H1 (cell line): ENCODE results near the gene MTFR1L. TPM values are rescaled to one million over a fixed set of nuclear protein-coding genes. Genes with fewer than 3 reads are reported as not detected.

Experiments used
- CTCF ChIA-PET: fragments of 300-600 bp; sonication (Branson Sonifier 250); formaldehyde crosslinking; loops from one replicate; lab custom pipeline; 2021; ENCODE audit not compliant: partially characterized antibody; lab: Charles Lee
- POLR2A ChIA-PET: fragments of 300-600 bp; sonication (Branson Sonifier 250); formaldehyde crosslinking; loops from one replicate; lab custom pipeline; 2021; ENCODE audit warnings: inconsistent platforms; ENCODE audit not compliant: partially characterized antibody; lab: Charles Lee
- DNase-seq, 2 experiments: peaks; one replicate each; pipeline versions ENCODE4 v3.0.0 to v3.0.0-alpha.2; 2010 to 2022; ENCODE audit warnings: low spot score in 2 of 2, low read depth in 1 of 2, mixed read lengths in 1 of 2
- FAIRE-seq: peaks from 2 replicates; lab custom pipeline; 2011; peaks lifted over from hg19 to GRCh38; lab: Jason Lieb, UNC
- H2AFZ ChIP-seq: 2 replicates; pipeline ENCODE4 v1.8.1; 2012; ENCODE audit warnings: low read length, inconsistent platforms
- H2AK5ac ChIP-seq: 2 replicates; pipeline ENCODE4 v1.6.1; 2013; ENCODE audit warnings: low read depth, low read length
- H2BK120ac ChIP-seq: replicated peaks from 2 replicates; pipeline ENCODE3; 2013; ENCODE audit warnings: low read depth, low read length, inconsistent platforms
- H2BK12ac ChIP-seq: 2 replicates; pipeline ENCODE4 v1.6.1; 2013; ENCODE audit warnings: low read depth, low read length
- H2BK15ac ChIP-seq: 2 replicates; pipeline ENCODE4 v1.6.1; 2013; ENCODE audit warnings: low read length
- H2BK20ac ChIP-seq: 2 replicates; pipeline ENCODE4 v1.6.1; 2013; ENCODE audit warnings: low read length
- H2BK5ac ChIP-seq: 2 replicates; pipeline ENCODE4 v1.6.1; 2013; ENCODE audit warnings: low read depth, low read length
- H3K14ac ChIP-seq: 2 replicates; pipeline ENCODE4 v1.6.1; 2013; ENCODE audit warnings: inconsistent platforms; ENCODE audit not compliant: insufficient read length
- H3K18ac ChIP-seq: 2 replicates; pipeline ENCODE4 v1.6.1; 2013; ENCODE audit warnings: low read length; ENCODE audit errors: extremely low read depth
- H3K23ac ChIP-seq: 2 replicates; pipeline ENCODE4 v1.6.1; 2013; ENCODE audit warnings: inconsistent platforms; ENCODE audit not compliant: insufficient read length
- H3K23me2 ChIP-seq: 2 replicates; pipeline ENCODE4 v1.6.1; 2013; ENCODE audit warnings: low read depth, low read length
- H3K27ac ChIP-seq: 2 replicates; pipeline ENCODE4 v1.6.1; 2011; ENCODE audit warnings: low read depth, low read length, inconsistent platforms
- H3K27me3 ChIP-seq, 4 experiments: replicated peaks in 1 of 4; 1 replicate in 1 of 4; 2 replicates in 3 of 4; pipeline versions ENCODE4 v1.6.1 to v1.8.1; 2011 to 2013; ENCODE audit warnings: low read length in 3 of 4, mild to moderate bottlenecking in 3 of 4, inconsistent platforms in 2 of 4, mixed read lengths in 2 of 4, moderate library complexity in 1 of 4; ENCODE audit not compliant: control insufficient read depth in 3 of 4, insufficient read depth in 3 of 4; ENCODE audit errors: extremely low read depth in 1 of 4
- H3K36me3 ChIP-seq, 4 experiments: 2 replicates each; pipeline versions ENCODE4 v1.6.1 to v1.8.1; 2011 to 2013; ENCODE audit warnings: mild to moderate bottlenecking in 4 of 4, low read length in 3 of 4, moderate library complexity in 2 of 4, control low read depth in 1 of 4, inconsistent platforms in 1 of 4; ENCODE audit not compliant: insufficient read depth in 4 of 4, control insufficient read depth in 2 of 4
- H3K4ac ChIP-seq: replicated peaks from 2 replicates; pipeline ENCODE3; 2013; ENCODE audit warnings: low read length, low read depth, mixed read lengths, inconsistent platforms; ENCODE audit not compliant: insufficient read length
- H3K4me1 ChIP-seq, 4 experiments: replicated peaks in 1 of 4; 1 replicate in 1 of 4; 2 replicates in 3 of 4; pipeline versions ENCODE4 v1.6.1 to v1.8.1; 2011 to 2013; ENCODE audit warnings: low read length in 3 of 4, inconsistent platforms in 2 of 4, mixed read lengths in 1 of 4; ENCODE audit not compliant: insufficient read depth in 4 of 4, control insufficient read depth in 3 of 4
- H3K4me2 ChIP-seq, 2 experiments: 2 replicates each; pipeline versions ENCODE4 v1.6.1 to v1.8.1; 2011 to 2013; ENCODE audit warnings: low read depth in 2 of 2, low read length in 2 of 2, control low read depth in 1 of 2, inconsistent platforms in 1 of 2, mild to moderate bottlenecking in 1 of 2; ENCODE audit not compliant: insufficient read depth in 1 of 2
- H3K4me3 ChIP-seq, 4 experiments: fragments of 200-600, 300-600 bp in 1 of 4; sonication (generic), shearing (Covaris generic), sonication (Bioruptor Twin) in 1 of 4; 2 replicates each; pipeline versions ENCODE4 v1.5.1 to v1.8.1; 2011 to 2016; ENCODE audit warnings: low read length in 4 of 4, low read depth in 3 of 4, control low read depth in 2 of 4, inconsistent platforms in 2 of 4, mild to moderate bottlenecking in 2 of 4, mixed read lengths in 1 of 4, moderate library complexity in 1 of 4; ENCODE audit not compliant: insufficient read depth in 2 of 4; ENCODE audit errors: extremely low read depth in 1 of 4
- H3K56ac ChIP-seq: replicated peaks from 2 replicates; pipeline ENCODE3; 2013; ENCODE audit warnings: low read depth, mild to moderate bottlenecking, mixed read lengths, low read length, inconsistent platforms; ENCODE audit not compliant: insufficient read length
- H3K79me1 ChIP-seq: 2 replicates; pipeline ENCODE4 v1.6.1; 2013; ENCODE audit warnings: low read depth, low read length, control low read depth
- H3K79me2 ChIP-seq, 2 experiments: 2 replicates each; pipeline versions ENCODE4 v1.6.1 to v1.8.1; 2012 to 2013; ENCODE audit warnings: low read length in 2 of 2, mild to moderate bottlenecking in 2 of 2, inconsistent platforms in 1 of 2; ENCODE audit not compliant: insufficient read depth in 2 of 2, control insufficient read depth in 1 of 2
- H3K9ac ChIP-seq, 4 experiments: replicated peaks in 1 of 4; 1 replicate in 1 of 4; 2 replicates in 3 of 4; pipeline versions ENCODE4 v1.6.1 to v1.8.1; 2011 to 2013; ENCODE audit warnings: low read depth in 3 of 4, low read length in 3 of 4, control low read depth in 2 of 4, mild to moderate bottlenecking in 2 of 4, moderate library complexity in 2 of 4, inconsistent platforms in 1 of 4; ENCODE audit errors: extremely low read depth in 1 of 4
- H3K9me3 ChIP-seq, 2 experiments: 2 replicates each; pipeline versions ENCODE4 v1.6.1 to v1.8.1; 2012 to 2013; ENCODE audit warnings: mild to moderate bottlenecking in 2 of 2, moderate library complexity in 2 of 2, control low read depth in 1 of 2, inconsistent platforms in 1 of 2, low read depth in 1 of 2, low read length in 1 of 2, mixed read lengths in 1 of 2; ENCODE audit not compliant: insufficient read depth in 2 of 2
- H4K20me1 ChIP-seq, 2 experiments: replicated peaks in 1 of 2; 2 replicates each; pipeline versions ENCODE3 to v1.8.1; 2011 to 2013; ENCODE audit warnings: inconsistent platforms in 2 of 2, low read length in 2 of 2, mild to moderate bottlenecking in 1 of 2; ENCODE audit not compliant: insufficient read depth in 2 of 2, control insufficient read depth in 1 of 2
- H4K5ac ChIP-seq: 2 replicates; pipeline ENCODE4 v1.6.1; 2013; ENCODE audit warnings: low read length, low read depth, mixed read lengths, inconsistent platforms; ENCODE audit not compliant: insufficient read length
- H4K8ac ChIP-seq: 2 replicates; pipeline ENCODE4 v1.8.0; 2013; ENCODE audit warnings: mild to moderate bottlenecking, moderate library complexity, low read length, inconsistent platforms; ENCODE audit not compliant: insufficient read depth; ENCODE audit errors: extremely low read depth
- H4K91ac ChIP-seq: replicated peaks from 2 replicates; pipeline ENCODE3; 2013; ENCODE audit warnings: low read length, mixed read lengths, inconsistent platforms; ENCODE audit not compliant: insufficient read length
- CHD1 ChIP-seq: IDR thresholded peaks from 2 replicates; pipeline ENCODE4 v1.6.1; 2012; ENCODE audit warnings: low read depth, low read length, improper control_type of control experiment
- CHD2 ChIP-seq: IDR thresholded peaks from 2 replicates; pipeline ENCODE4 v1.6.1; 2012; ENCODE audit warnings: low read length, improper control_type of control experiment
- FOSL1 ChIP-seq: IDR thresholded peaks from 2 replicates; pipeline ENCODE4 v1.6.1; 2011; ENCODE audit warnings: mild to moderate bottlenecking, low read depth, low read length, moderate library complexity; ENCODE audit not compliant: insufficient read depth
- GTF2F1 ChIP-seq: IDR thresholded peaks from 2 replicates; pipeline ENCODE4 v1.6.1; 2012; ENCODE audit warnings: low read depth, low read length, improper control_type of control experiment, borderline replicate concordance
- JUND ChIP-seq: IDR thresholded peaks from 2 replicates; pipeline ENCODE4 v1.6.1; 2011; ENCODE audit warnings: mild to moderate bottlenecking, improper control_type of control experiment, low read length
- KDM1A ChIP-seq: fragments of 200-600, 300-600 bp; sonication (generic); IDR thresholded peaks from 2 replicates; pipeline ENCODE4 v1.7.1; 2016; ENCODE audit warnings: mild to moderate bottlenecking, low read length, borderline replicate concordance
- SIN3A ChIP-seq, 2 experiments: IDR thresholded peaks in 1 of 2; conservative IDR thresholded peaks in 1 of 2; 2 replicates each; pipeline ENCODE4 v1.6.1; 2011 to 2012; ENCODE audit warnings: low read length in 2 of 2, improper control_type of control experiment in 1 of 2, low read depth in 1 of 2, mild to moderate bottlenecking in 1 of 2
- SIRT6 ChIP-seq: IDR thresholded peaks from one replicate; pipeline ENCODE4 v1.7.1; 2012; ENCODE audit warnings: low read length, inconsistent platforms
- SP1 ChIP-seq: IDR thresholded peaks from 2 replicates; pipeline ENCODE4 v1.6.1; 2011; ENCODE audit warnings: low read depth, low read length
- TEAD4 ChIP-seq: IDR thresholded peaks from 2 replicates; pipeline ENCODE4 v1.6.1; 2012; ENCODE audit warnings: low read depth, low read length, inconsistent platforms, mixed read lengths
- ZNF274 ChIP-seq: IDR thresholded peaks from 2 replicates; pipeline ENCODE4 v1.7.0; 2012; ENCODE audit warnings: low read length, borderline replicate concordance; ENCODE audit errors: extremely low read depth
- WGBS, 2 experiments: shearing (Covaris generic) in 1 of 2; methylation state at CpG; one replicate each; pipeline versions ENCODE4 v1.1.6 to v1.1.7; 2013 to 2015; ENCODE audit warnings: low lambda C conversion rate in 2 of 2, mixed read lengths in 2 of 2, inconsistent platforms in 1 of 2, low coverage in 1 of 2, missing lambda C conversion rate in 1 of 2; ENCODE audit not compliant: insufficient replicate concordance in 2 of 2, insufficient coverage in 1 of 2, insufficient read length in 1 of 2; ENCODE audit errors: extremely low coverage in 1 of 2, missing lambda C conversion rate in 1 of 2; 5-methylcytosine and 5-hydroxymethylcytosine counted together
- polyA plus RNA-seq, 7 experiments: library from polyadenylated mRNA; depleted of rRNA in 3 of 7; stranded (reverse) in 5 of 7; unstranded in 2 of 7; fragments of >200 nt in 5 of 7; fragments of 200-250 nt in 2 of 7; gene quantifications; 1 replicate in 5 of 7; 2 replicates in 1 of 7; 4 replicates in 1 of 7; pipeline versions ENCODE4 v1.2.1 to v1.2.3, GENCODE V29; 2011 to 2013; ENCODE audit warnings: missing spikeins in 2 of 7, mixed read lengths in 2 of 7
- total RNA-seq: library from RNA; stranded (reverse); fragmentation: NEBNext Ultra II Directional; extraction: Animal tissue kit (Norgen Biotek cat#: 25700); gene quantifications from 2 replicates; pipeline ENCODE4 v1.2.1, GENCODE V29; 2021
- TF ChIP-seq, protein P1 (sequence below): IDR thresholded peaks from 2 replicates; pipeline ENCODE4 v1.6.1; 2011; ENCODE audit warnings: low read length, improper control_type of control experiment

The MTFR1L gene
- total and polyA plus RNA-seq, 2 of the 8 experiments (the other 6 are each of a cell fraction or from before 2014, with no cell fraction given): 20.8 to 23.1 TPM

DNA sequence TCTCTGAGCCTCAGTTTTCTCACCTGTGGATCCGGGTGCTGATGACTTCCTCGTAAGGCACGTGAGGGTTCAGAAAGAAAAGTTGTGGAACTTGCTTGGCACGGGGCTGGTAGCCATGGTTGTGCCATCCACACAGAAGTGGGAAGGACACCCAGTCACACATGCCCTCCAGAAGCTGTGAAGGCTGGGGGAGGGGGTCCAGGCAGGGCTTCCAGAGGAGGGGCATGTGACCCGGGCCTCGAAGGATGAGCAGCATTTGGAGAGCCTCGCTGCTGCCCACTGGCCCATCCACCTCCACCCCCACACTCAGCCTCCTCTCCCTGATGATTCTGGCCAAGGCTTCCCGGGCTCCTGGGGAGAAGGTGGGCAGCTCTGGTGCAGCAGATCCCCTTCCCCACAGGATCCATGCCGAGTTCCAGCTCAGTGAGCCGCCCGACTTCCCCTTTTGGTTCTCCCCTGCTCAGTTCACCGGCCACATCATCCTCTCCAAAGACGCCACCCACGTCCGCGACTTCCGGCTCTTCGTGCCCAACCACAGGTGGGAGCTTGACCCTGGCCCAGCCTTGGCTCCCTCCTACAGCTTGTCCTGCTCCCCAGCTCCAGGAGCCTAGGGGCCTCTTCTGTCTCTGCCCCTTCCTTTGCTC is 10.3 kb upstream of the MTFR1L start:
- Histone ChIP-seq H3K27me3 (no peaks in the 10 kb centered on the region), H3K18ac (no peak overlapping the region), H3K79me1 (no peaks in the 10 kb centered on the region; the same call in 1 of the 2 replicates), H3K14ac (no peak overlapping the region), H2BK12ac (no peak overlapping the region), H2AK5ac (no peak overlapping the region), H3K4me2 (no peak overlapping the region), H4K5ac (no peak overlapping the region), H3K23ac (no peak overlapping the region), H2BK15ac (no peak overlapping the region), H3K4me3 (no peak overlapping the region), H4K8ac (no peak overlapping the region), H3K4ac (no peak overlapping the region), H3K36me3 (peaks cover 0 to 19% (median 5%) of the 10 kb centered on the region in 4 experiments; a peak in 5 of 8 replicates), H4K91ac (no peak overlapping the region), H4K20me1 (peaks cover 2 to 10% of the 10 kb centered on the region in 2 experiments), H3K56ac (no peak overlapping the region), H2BK120ac (no peak overlapping the region), H3K9me3 (no peaks in the 10 kb centered on the region), H3K9ac (no peak overlapping the region), H3K4me1 (peaks cover 0 to 5% (median under 1%) of the 10 kb centered on the region in 4 experiments; a peak in 2 of 7 replicates), H2AFZ (no peak overlapping the region), H3K79me2 (no peaks in the 10 kb centered on the region), H2BK5ac (no peak overlapping the region), H3K23me2 (no peaks in the 10 kb centered on the region), H2BK20ac (no peak overlapping the region), H3K27ac (no peak overlapping the region)
- POLR2A ChIA-PET: interaction anchor here (0.5 to 5.6 kb wide), 6 partner anchors 8 to 262 kb away, joined by 3 to 32 read pairs (median 4); partner anchors contain the start of gene MTFR1L
- no peak for FAIRE-seq
- no peak for DNase-seq
- no peak for TF ChIP-seq CHD2
- TF ChIP-seq SIN3A (conservative IDR thresholded peaks at IDR 0.05 in 1 of 2, IDR thresholded peaks at IDR 0.05 in 1 of 2; ENCODE audit: low read depth in 1 of 2, low read length in 2 of 2): no peak
- TF ChIP-seq CHD1: no peak
- TF ChIP-seq JUND: no peak
- TF ChIP-seq FOSL1: no peak
- no peak for TF ChIP-seq TEAD4
- no peak for TF ChIP-seq KDM1A
- no peak for TF ChIP-seq SIRT6
- TF ChIP-seq SP1: no peak
- no peak for TF ChIP-seq GTF2F1
- TF ChIP-seq ZNF274: no peak
- TF ChIP-seq, protein P1, sequence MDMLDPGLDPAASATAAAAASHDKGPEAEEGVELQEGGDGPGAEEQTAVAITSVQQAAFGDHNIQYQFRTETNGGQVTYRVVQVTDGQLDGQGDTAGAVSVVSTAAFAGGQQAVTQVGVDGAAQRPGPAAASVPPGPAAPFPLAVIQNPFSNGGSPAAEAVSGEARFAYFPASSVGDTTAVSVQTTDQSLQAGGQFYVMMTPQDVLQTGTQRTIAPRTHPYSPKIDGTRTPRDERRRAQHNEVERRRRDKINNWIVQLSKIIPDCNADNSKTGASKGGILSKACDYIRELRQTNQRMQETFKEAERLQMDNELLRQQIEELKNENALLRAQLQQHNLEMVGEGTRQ: no peak
- CTCF ChIA-PET: interaction anchor here (0.5 to 8.2 kb wide), 45 partner anchors 8 to 307 kb away, joined by 3 to 83 read pairs (median 4); partner anchors contain the start of gene SELENON
- 85% methylated on average over 16 of the region's 18 CpGs; no CpG with 5 or more reads in 1 of the 2 experiments for WGBS, 2 experiments
